ENCODE measurements around the gene RBM26. TPM values are rescaled to one million over a fixed set of nuclear protein-coding genes. Genes with fewer than 3 reads are reported as not detected.

RBM26 gene
- total RNA-seq, 1 experiment from 2014 or later: 70.5 TPM

DNA sequence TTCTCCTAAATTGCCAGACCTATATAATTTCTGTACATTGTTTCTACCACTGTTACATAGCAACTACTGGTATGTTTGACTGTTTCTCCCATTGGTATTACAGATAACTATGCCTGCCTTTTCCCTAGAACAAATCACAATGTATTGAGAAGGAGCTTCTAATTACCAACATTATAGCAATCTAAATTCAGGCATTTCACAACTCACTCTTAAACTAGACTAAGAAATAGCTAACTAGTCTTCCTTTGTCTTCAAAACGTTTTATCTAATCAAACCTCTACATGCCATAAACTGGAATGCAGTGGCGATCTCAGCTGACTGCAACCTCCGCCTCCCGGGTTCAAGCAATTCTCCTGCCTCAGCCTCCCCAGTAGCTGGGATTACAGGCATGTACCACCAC is 18.2 kb downstream of the RBM26 start:
- Histone ChIP-seq H2AFZ (ENCODE audit: low read length) (no peak overlapping the region), H3K4me2 (ENCODE audit: insufficient read depth, insufficient read length, low read length) (no peak overlapping the region), H3K56ac (ENCODE audit: insufficient read length, low read depth, low read length) (no peak overlapping the region), H2BK12ac (ENCODE audit: insufficient read length, low read depth, low read length) (no peak overlapping the region), H4K91ac (ENCODE audit: insufficient read length, low read depth, low read length) (no peak overlapping the region), H3K14ac (ENCODE audit: insufficient read depth, low read length) (no peak overlapping the region), H3K9me3 (ENCODE audit: control insufficient read depth, low read depth, low read length) (no peaks in the 10 kb centered on the region), H3T11ph (ENCODE audit: low read length) (no peak overlapping the region), H3K79me2 (ENCODE audit: insufficient read depth, low read length) (peaks cover 30% of the 10 kb centered on the region; the same call in 1 of the 2 replicates), H3K4me1 (ENCODE audit: insufficient read depth, low read length) (no peaks in the 10 kb centered on the region; the same call in 1 of the 2 replicates), H4K20me1 (ENCODE audit: control insufficient read depth, insufficient read depth, insufficient read length) (no peaks in the 10 kb centered on the region), H2BK5ac (ENCODE audit: insufficient read length, low read length) (no peak overlapping the region), H2BK120ac (ENCODE audit: low read depth, low read length, poor library complexity, severe bottlenecking) (no peak overlapping the region), H2AK5ac (ENCODE audit: insufficient read length, low read length) (no peak overlapping the region), H3K79me1 (ENCODE audit: insufficient read depth, low read depth, low read length, poor library complexity, severe bottlenecking) (peaks cover 3% of the 10 kb centered on the region), H3K27ac (ENCODE audit: insufficient read length, low read depth, low read length) (no peak overlapping the region), H3K27me3 (ENCODE audit: insufficient read depth, low read length) (no peaks in the 10 kb centered on the region), H4K8ac (replicated peaks; ENCODE audit: insufficient read length, low read depth, low read length) (no peak overlapping the region), H3K23ac (ENCODE audit: insufficient read length, low read depth, low read length) (no peak overlapping the region), H2BK15ac (ENCODE audit: low read depth, low read length) (no peak overlapping the region), H4K5ac (ENCODE audit: insufficient read length, low read depth, low read length) (no peak overlapping the region), H3K4ac (ENCODE audit: low read depth, low read length) (no peak overlapping the region), H3K18ac (ENCODE audit: insufficient read length, low read depth, low read length) (no peak overlapping the region), H2BK20ac (ENCODE audit: low read depth, low read length, poor library complexity, severe bottlenecking) (no peak overlapping the region), H3K9ac (ENCODE audit: extremely low read depth, insufficient read length, low read length) (no peak overlapping the region), H3K23me2 (ENCODE audit: insufficient read length, low read depth, low read length, poor library complexity, severe bottlenecking) (no peaks in the 10 kb centered on the region)
- Mint-ChIP-seq H3K4me3 (no peak overlapping the region), H3K9me3 (no peaks in the 10 kb centered on the region), H3K27ac (peak overlapping the region in 2 of 3 experiments; percentile 19 to 30; a peak in 2 of 7 replicates), H3K36me3 (ENCODE audit: insufficient read depth in 1 of 3, low read depth in 3 of 3) (peaks cover 0 to 3% (median 2%) of the 10 kb centered on the region in 3 experiments; a peak in 5 of 7 replicates), H3K27me3 (ENCODE audit: low read depth) (no peaks in the 10 kb centered on the region; the same call in 1 of the 2 replicates), H3K4me1 (peaks cover 35 to 43% of the 10 kb centered on the region in 2 experiments)
- DNase-seq: no peak
- no CpG with 5 or more reads among the region's 4 CpGs for WGBS (ENCODE audit: extremely low coverage, insufficient read length, low lambda C conversion rate)
- TF ChIP-seq, protein P1, sequence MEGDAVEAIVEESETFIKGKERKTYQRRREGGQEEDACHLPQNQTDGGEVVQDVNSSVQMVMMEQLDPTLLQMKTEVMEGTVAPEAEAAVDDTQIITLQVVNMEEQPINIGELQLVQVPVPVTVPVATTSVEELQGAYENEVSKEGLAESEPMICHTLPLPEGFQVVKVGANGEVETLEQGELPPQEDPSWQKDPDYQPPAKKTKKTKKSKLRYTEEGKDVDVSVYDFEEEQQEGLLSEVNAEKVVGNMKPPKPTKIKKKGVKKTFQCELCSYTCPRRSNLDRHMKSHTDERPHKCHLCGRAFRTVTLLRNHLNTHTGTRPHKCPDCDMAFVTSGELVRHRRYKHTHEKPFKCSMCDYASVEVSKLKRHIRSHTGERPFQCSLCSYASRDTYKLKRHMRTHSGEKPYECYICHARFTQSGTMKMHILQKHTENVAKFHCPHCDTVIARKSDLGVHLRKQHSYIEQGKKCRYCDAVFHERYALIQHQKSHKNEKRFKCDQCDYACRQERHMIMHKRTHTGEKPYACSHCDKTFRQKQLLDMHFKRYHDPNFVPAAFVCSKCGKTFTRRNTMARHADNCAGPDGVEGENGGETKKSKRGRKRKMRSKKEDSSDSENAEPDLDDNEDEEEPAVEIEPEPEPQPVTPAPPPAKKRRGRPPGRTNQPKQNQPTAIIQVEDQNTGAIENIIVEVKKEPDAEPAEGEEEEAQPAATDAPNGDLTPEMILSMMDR (conservative IDR thresholded peaks at IDR 0.05): no peak
